HEK293T (cell line): ENCODE data around the gene RCAN3.
"Not testable (repeated sequence)": the region's sequence is repeated elsewhere in the genome, so short reads cannot be mapped to it uniquely, and the experiment has no call there.

Experiments
- CTCF ChIA-PET: fragments of 350-600 bp; formaldehyde crosslinking; extraction: SDS; loops from one replicate; lab custom pipeline; 2021; ENCODE audit warnings: antibody characterized with exemption, inconsistent platforms; lab: Yijun Ruan, JAX
- POLR2A ChIA-PET: fragments of 350-600 bp; formaldehyde crosslinking; extraction: SDS; loops from one replicate; lab custom pipeline; 2020; ENCODE audit warnings: antibody characterized with exemption, inconsistent platforms; lab: Yijun Ruan, JAX
- DNase-seq: peaks from one replicate; pipeline ENCODE4 v3.0.0; 2012; ENCODE audit warnings: mixed read lengths; ENCODE audit errors: extremely low spot score
- ARNT ChIP-seq: fragments of 450-650 bp; IDR thresholded peaks from 2 replicates; pipeline ENCODE4 v1.6.1; 2017; ENCODE audit warnings: mild to moderate bottlenecking
- CTBP1 ChIP-seq: fragments of 450-650 bp; IDR thresholded peaks from 2 replicates; pipeline ENCODE4 v1.6.1; 2016; ENCODE audit warnings: borderline replicate concordance
- ELF4 ChIP-seq: fragments of 450-650 bp; IDR thresholded peaks from 2 replicates; pipeline ENCODE4 v1.6.1; 2017; ENCODE audit warnings: antibody characterized with exemption
- FOXA1 ChIP-seq: fragments of 450-650 bp; IDR thresholded peaks from 2 replicates; pipeline ENCODE4 v1.6.1; 2016; ENCODE audit warnings: mild to moderate bottlenecking
- FOXK2 ChIP-seq: fragments of 450-650 bp; IDR thresholded peaks from 2 replicates; pipeline ENCODE4 v1.6.1; 2016; ENCODE audit warnings: mild to moderate bottlenecking
- FOXM1 ChIP-seq: fragments of 450-650 bp; IDR thresholded peaks from 2 replicates; pipeline ENCODE4 v1.6.1; 2017; ENCODE audit warnings: mild to moderate bottlenecking, borderline replicate concordance
- HDGF ChIP-seq: fragments of 450-650 bp; IDR thresholded peaks from 2 replicates; pipeline ENCODE4 v1.6.1; 2017; ENCODE audit warnings: antibody characterized with exemption, borderline replicate concordance
- L3MBTL2 ChIP-seq: fragments of 450-650 bp; conservative IDR thresholded peaks from 2 replicates; pipeline ENCODE4 v1.6.1; 2016; ENCODE audit warnings: mild to moderate bottlenecking
- LEF1 ChIP-seq: fragments of 450-650 bp; IDR thresholded peaks from 2 replicates; pipeline ENCODE4 v1.6.1; 2017; ENCODE audit warnings: mild to moderate bottlenecking, borderline replicate concordance
- NFRKB ChIP-seq: fragments of 450-650 bp; IDR thresholded peaks from 2 replicates; pipeline ENCODE4 v1.6.1; 2016; ENCODE audit warnings: mild to moderate bottlenecking, moderate library complexity
- PKNOX1 ChIP-seq: fragments of 450-650 bp; IDR thresholded peaks from 2 replicates; pipeline ENCODE4 v1.6.1; 2016
- SP1 ChIP-seq: fragments of 450-650 bp; IDR thresholded peaks from 2 replicates; pipeline ENCODE4 v1.6.1; 2017
- SUZ12 ChIP-seq: fragments of 450-650 bp; IDR thresholded peaks from 2 replicates; pipeline ENCODE4 v1.6.1; 2016; ENCODE audit warnings: mild to moderate bottlenecking
- TARDBP ChIP-seq: fragments of 450-650 bp; IDR thresholded peaks from 2 replicates; pipeline ENCODE4 v1.6.1; 2016
- ZNF384 ChIP-seq: fragments of 450-650 bp; IDR thresholded peaks from 2 replicates; pipeline ENCODE4 v1.6.1; 2016

The RCAN3 gene

GRCh38 chr1:24489674-24490073 lies 13.0 kb upstream of the RCAN3 start:
- no peak for DNase-seq
- POLR2A ChIA-PET = no interaction called here
- no peak for TF ChIP-seq CTBP1
- TF ChIP-seq ELF4 = no peak
- CTCF ChIA-PET = no interaction called here

GRCh38 chr1:24490101-24490781 lies 12.4 kb upstream of the RCAN3 start:
- ChIA-PET POLR2A (interaction anchor here (3.3 kb wide), 1 partner anchor 12 kb away, joined by 20 read pairs; the partner anchor contains the start of gene RCAN3), CTCF (no interaction called here)
- no peak for DNase-seq
- TF ChIP-seq HDGF (no peak), L3MBTL2 (no peak), LEF1 (no peak), TARDBP (no peak), CTBP1 (no peak)

DNA sequence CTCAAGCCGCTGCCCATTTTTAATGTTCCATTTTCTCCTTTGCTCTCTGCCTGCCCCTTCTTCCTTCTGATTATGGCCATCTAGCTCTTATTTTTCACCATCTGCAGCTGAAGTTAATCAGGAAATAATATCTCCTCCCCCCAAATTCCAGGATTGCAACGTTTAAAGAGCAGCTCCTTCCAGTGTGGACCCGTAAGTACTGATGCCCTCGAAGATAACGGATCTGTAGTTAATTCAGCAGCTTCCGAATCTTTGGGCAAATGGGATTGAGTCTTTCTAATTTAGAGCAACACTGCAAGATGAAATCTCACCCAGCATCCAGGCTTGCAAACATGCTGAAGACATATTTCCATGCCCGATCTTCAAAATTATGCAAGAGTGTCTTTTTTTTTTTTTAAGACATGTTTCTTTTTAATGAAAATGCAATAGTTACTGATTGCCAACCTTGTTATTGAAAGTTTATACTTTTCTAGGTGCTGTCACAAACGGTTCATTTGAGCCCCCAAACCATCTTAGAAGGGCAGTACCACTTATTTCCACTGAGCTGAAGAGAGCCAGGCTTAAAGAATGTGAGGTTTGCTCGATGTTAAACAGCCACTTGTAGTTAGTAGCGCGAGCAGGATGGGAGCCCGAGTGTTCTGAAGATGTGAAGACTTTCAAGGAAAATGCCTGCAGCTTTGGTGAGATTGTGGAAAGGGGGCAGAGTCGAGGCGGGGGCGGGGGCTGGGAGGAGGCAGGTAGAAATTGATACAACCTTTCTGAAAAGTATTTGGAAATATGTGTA lies 10.9 kb upstream of the RCAN3 start:
- POLR2A ChIA-PET = interaction anchor here (3.3 kb wide), 1 partner anchor 10 kb away, joined by 20 read pairs; the partner anchor contains the start of gene RCAN3
- no peak for DNase-seq
- CTCF ChIA-PET = interaction anchor here (0.8 to 1.1 kb wide), 2 partner anchors 9 to 79 kb away, joined by 3 to 6 read pairs; no protein-coding TSS in a partner anchor
- no peak for TF ChIP-seq CTBP1

- POLR2A ChIA-PET = interaction anchor here (3.3 kb wide), 1 partner anchor 9 kb away, joined by 20 read pairs; the partner anchor contains the start of gene RCAN3
- CTCF ChIA-PET, DNase-seq: not testable (repeated sequence)
Measured at GRCh38 chr1:24492935-24493334, 9.7 kb upstream of the RCAN3 start.

GRCh38 chr1:24493785-24494184 lies 8.9 kb upstream of the RCAN3 start:
- no peak for DNase-seq
- ChIA-PET POLR2A (no interaction called here), CTCF (no interaction called here)
- no peak for TF ChIP-seq LEF1
- no peak for TF ChIP-seq PKNOX1
- no peak for TF ChIP-seq TARDBP
- no peak for TF ChIP-seq SP1
- TF ChIP-seq ARNT = no peak
- TF ChIP-seq FOXA1 = no peak

GRCh38 chr1:24498589-24498988 lies 4.0 kb upstream of the RCAN3 start:
- ChIA-PET CTCF (no interaction called here), POLR2A (no interaction called here)
- TF ChIP-seq L3MBTL2 (no peak), SP1 (no peak), ARNT (no peak), NFRKB (no peak), SUZ12 (no peak)
- no peak for DNase-seq

DNA sequence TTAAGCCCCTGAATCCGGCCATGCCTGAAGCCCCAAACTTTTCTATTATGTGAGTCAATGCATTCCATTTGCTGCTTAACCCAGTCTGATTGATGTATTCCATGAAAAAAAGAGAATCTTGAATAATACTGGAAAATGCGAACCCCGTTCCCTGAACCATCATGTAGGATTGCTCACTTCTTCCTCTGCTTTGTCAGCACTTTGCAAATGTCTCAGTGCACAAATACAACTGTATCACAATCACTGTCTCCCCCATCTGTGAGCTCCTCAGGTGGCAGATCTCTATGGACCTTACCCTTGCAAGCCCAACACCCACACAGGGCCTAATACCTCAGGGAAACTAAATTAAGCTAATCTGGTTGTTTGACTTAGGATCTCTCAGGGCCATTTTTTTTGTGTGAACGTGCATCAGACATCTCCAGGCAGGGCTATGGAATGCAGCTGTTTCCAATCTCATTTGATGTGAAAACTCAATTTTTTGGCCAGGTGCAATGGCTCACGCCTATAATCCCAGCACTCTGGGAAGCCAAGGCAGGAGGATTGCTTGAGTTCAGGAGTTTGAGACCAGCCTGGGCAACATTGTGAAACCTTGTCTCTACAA lies 2.1 kb upstream of the RCAN3 start:
- POLR2A ChIA-PET = interaction anchor here (1.0 kb wide), 1 partner anchor 19 kb away, joined by 3 read pairs; no protein-coding TSS in a partner anchor
- TF ChIP-seq FOXK2 = no peak
- no peak for TF ChIP-seq FOXM1
- TF ChIP-seq SUZ12 = no peak
- TF ChIP-seq ARNT = no peak
- TF ChIP-seq FOXA1 = no peak
- TF ChIP-seq L3MBTL2 = no peak
- TF ChIP-seq TARDBP = no peak
- no peak for DNase-seq
- CTCF ChIA-PET = interaction anchor here (0.7 kb wide), 1 partner anchor 9 kb away, joined by 6 read pairs; no protein-coding TSS in a partner anchor

GRCh38 chr1:24501371-24502064 lies 1.1 kb upstream of the RCAN3 start:
- no peak for TF ChIP-seq NFRKB
- TF ChIP-seq SUZ12 = no peak
- TF ChIP-seq CTBP1 = no peak
- peak; percentile 66 for TF ChIP-seq ZNF384
- no peak for TF ChIP-seq FOXM1
- TF ChIP-seq FOXK2 = no peak
- DNase-seq = no peak
- ChIA-PET CTCF (interaction anchor here (0.5 to 1.0 kb wide), 5 partner anchors 10 to 352 kb away, joined by 3 to 6 read pairs (median 3); partner anchors contain the start of gene NIPAL3), POLR2A (interaction anchor here (0.7 to 2.2 kb wide), 11 partner anchors 10 to 136 kb away, joined by 3 to 20 read pairs (median 4); no protein-coding TSS in a partner anchor)
